ENCODE results near the gene ARL15.
"Not testable (repeated sequence)": the region's sequence is repeated elsewhere in the genome, so short reads cannot be mapped to it uniquely, and the experiment has no call there.

The ARL15 gene

GRCh38 chr5:54013556-54014194, 296.7 kb downstream of the ARL15 start:
- peak; percentile 68 for DNase-seq

- DNase-seq = no peak
These were observed 300.5 kb downstream of the ARL15 start for GRCh38 chr5:54009828-54010227.

GRCh38 chr5:54009357-54009756, 301.0 kb downstream of the ARL15 start:
- no peak for DNase-seq

- no peak for DNase-seq
These were observed 302.3 kb downstream of the ARL15 start for GRCh38 chr5:54007827-54008777.

- no peak for DNase-seq
These were observed 305.7 kb downstream of the ARL15 start for GRCh38 chr5:54004697-54005096.

- no peak for DNase-seq
These were observed 307.6 kb downstream of the ARL15 start for GRCh38 chr5:54002779-54003178.

- DNase-seq = no peak
These were observed 308.2 kb downstream of the ARL15 start for GRCh38 chr5:54001976-54002775.

GRCh38 chr5:54000011-54000410, 310.4 kb downstream of the ARL15 start:
- no peak for DNase-seq

- no peak for DNase-seq
These were observed 312.4 kb downstream of the ARL15 start for GRCh38 chr5:53997736-53998627.

GRCh38 chr5:53996008-53996407, 314.4 kb downstream of the ARL15 start:
- no peak for DNase-seq

- DNase-seq = no peak
These were observed 316.2 kb downstream of the ARL15 start for GRCh38 chr5:53994148-53994547.

- DNase-seq = no peak
These were observed 318.4 kb downstream of the ARL15 start for GRCh38 chr5:53991942-53992341.

- DNase-seq = no peak
These were observed 323.3 kb downstream of the ARL15 start for GRCh38 chr5:53987101-53987500.

GRCh38 chr5:53985796-53986195, 324.6 kb downstream of the ARL15 start:
- no peak for DNase-seq

- no peak for DNase-seq
These were observed 325.4 kb downstream of the ARL15 start for GRCh38 chr5:53984971-53985370.

GRCh38 chr5:53983568-53984460, 326.6 kb downstream of the ARL15 start:
- peak; percentile 58 for DNase-seq

- DNase-seq = not testable (repeated sequence)
These were observed 328.1 kb downstream of the ARL15 start for GRCh38 chr5:53982319-53982718.

- no peak for DNase-seq
These were observed 330.3 kb downstream of the ARL15 start for GRCh38 chr5:53980061-53980460.

GRCh38 chr5:53974021-53974420, 336.4 kb downstream of the ARL15 start:
- DNase-seq = no peak

- no peak for DNase-seq
These were observed 338.1 kb downstream of the ARL15 start for GRCh38 chr5:53972314-53972713.

GRCh38 chr5:53971551-53971950, 338.8 kb downstream of the ARL15 start:
- DNase-seq = no peak

All from T1000 (cell line).